HG02884 (cell line): ENCODE results near the gene DCHS2.
"Not testable (repeated sequence)": the region's sequence is repeated elsewhere in the genome, so short reads cannot be mapped to it uniquely, and the experiment has no call there.

Experiments used
- ATAC-seq: cut with Tn5 transposase; IDR thresholded peaks from one replicate; pipeline ENCODE4 v1.9.1; 2021; ENCODE audit warnings: mild to moderate bottlenecking, moderate library complexity; ENCODE audit not compliant: unreplicated experiment

Gene DCHS2

DNA sequence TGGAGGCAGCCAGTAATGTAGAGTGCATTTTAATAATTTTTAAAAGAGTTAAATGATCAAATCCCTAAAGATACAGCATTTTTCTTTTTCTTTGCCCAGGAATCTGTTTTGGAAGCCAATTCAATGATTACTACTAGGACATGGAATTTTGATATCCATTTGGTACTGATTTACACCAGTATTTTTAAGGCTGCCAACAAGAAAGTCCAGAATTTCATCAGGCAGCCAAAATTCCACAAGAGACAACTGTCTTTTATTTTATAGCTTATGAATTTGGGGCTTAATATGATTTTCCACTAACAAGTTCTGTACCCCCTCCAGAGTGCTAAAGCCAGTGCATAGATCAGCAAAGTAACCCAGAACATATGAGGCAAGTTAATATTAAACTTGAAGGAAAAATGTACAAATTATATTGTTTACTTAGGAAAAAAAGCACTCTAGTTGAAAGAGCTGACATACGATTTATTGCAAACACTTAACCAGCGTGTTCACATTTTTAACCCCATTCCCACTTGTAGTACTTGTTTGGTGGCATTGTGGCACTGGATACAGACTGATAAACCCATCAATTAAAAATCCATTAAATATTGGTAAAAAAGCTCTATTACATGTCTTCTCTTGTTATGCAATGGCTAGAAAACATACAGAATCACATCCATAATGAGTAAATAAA, 259.7 kb downstream of the DCHS2 start:
- ATAC-seq, result no peak

DNA sequence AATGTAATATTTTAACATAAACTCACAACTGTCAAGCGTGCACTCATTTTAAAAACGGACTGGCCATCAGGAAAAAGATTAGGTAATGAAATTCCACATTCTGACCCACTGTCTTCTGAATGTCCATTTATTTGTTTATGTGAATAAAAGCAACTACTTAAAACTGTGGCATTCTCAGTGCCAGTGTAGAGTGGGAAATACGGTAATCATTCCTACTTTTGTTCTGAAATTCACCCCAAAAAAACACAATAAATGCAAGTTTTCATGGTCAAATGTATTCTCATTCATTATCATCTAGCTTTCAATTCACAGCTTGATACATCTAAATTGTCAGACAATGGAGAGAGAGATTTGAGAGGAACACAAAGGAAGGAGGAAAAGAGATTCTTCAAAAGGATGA, 260.9 kb downstream of the DCHS2 start:
- no peak for ATAC-seq

DNA sequence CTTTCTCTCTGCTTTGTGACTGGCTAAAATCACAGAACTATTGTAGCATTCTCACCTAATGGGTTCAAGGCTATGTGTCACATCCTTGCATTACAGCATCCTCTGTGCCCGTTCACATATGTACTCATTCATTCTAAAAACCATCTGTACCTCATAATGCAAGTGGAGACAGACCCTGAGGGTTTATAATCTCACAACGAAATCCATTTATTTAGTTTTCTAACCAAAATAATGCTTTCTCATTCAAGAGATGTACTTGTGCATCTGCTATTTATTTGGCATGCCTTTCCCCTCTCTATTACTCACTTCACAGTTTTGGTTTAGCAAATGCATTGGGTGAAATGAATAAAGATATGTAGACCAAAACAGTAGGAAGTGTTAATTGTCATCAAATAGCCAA, 261.5 kb downstream of the DCHS2 start:
- no peak for ATAC-seq

DNA sequence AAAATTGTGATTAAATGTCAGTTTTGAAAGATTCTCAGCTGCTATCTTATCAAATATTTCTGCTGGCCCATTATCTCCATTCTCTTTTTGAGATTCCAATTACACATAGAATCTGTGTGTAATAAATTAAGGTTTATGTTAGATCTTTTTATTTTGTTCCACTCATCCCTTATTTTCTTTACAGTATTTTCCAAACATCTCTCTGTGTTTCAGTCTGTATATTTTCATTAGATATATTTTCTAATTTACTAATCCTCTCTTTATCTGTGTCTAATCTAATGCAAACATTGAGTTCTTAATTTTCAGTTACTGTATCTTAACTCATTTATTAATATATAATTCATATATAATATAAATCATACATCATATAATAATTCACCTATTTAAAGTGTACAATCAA, 268.7 kb downstream of the DCHS2 start:
- no peak for ATAC-seq

DNA sequence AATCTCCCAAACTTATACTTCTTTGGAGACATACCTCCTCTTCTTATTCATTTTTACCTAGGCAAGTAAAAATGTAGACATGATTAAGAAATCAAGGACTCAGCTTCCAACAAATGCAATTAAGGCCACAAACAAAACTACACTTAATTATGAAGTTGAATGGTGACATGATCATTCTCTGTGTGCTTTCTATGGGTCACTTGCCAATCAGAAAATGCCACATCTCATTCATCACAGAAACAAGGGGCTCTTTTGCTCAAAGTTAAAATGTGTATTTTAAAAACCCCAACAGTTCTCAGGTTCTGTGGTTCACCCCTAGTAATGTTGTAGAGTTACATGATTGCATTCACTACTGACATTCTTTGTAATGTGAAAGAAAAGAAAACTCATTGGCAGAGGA, 273.5 kb downstream of the DCHS2 start:
- ATAC-seq, result no peak

DNA sequence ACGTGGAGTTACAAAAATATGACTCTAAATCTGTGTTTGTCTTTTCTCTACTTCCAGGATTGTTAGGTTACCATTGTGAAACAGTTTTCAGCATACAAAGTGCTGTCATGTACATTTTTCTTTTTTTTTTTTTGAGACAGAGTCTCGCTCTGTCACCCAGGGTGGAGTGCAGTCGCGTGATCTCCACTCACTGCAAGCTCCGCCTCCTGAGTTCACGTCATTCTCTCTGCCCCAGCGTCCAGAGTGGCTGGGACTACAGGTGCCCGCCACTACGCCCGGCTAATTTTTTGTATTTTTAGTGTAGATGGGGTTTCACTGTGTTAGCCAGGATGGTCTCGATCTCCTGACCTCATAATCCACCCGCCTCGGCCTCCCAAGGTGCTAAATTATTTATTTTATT, 274.2 kb downstream of the DCHS2 start:
- not testable (repeated sequence) for ATAC-seq

DNA sequence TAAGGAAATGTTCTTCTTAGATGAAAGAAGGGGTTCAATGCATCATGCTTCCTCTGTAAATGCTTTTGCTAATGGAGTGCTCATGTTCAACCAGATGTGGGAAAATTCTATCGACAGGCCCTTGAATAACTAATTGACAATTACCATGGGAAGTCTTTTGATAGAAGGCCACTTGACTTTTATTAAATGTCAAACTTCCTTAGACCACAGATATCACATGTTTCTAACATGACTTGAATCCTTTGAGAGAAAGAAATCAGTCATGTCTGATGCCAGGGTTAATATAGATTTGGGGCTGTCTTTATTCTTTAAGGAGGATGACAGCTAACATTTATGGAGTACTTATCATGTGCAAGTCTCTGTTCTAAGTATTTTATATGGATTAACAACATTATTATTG, 280.1 kb downstream of the DCHS2 start:
- ATAC-seq, result no peak

DNA sequence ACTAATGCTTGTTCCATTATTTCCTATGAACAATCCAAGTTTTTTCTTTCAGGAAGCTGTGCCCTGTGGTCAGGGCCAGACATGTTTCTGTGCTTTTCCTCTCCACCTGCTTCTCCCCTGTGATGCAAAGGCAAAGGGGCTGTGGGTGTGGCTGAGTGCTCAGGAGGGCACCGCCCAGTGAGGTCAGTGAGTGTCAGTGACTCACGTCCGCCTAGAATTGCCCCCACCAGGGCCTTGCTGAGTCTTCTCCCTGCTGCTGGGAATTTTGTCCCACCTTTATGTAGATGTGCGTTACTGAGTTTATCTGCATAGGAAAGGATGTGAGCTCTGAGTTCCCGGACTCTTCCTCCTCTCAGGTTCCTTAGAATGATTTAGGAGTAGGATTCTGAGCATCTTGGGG, 283.2 kb downstream of the DCHS2 start:
- ATAC-seq, result no peak

DNA sequence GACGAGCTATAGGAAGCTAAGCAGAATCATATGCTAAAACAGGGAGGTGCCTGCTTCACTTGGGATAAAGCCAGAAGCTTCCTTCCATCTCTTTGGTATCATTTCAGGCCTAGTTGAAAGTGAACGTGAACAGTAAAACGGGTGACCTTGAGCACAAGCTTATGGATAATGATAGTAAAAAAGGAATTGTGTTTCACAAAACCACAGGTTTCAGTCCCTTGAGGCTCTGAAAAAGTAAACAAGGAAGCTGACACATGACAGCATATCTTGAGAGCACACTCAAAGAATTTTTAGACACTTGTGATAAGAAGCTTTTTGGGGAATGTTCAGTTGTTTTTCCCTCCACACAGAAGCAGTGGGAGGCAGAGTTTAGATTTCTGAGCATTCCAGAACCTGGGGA, 286.1 kb downstream of the DCHS2 start:
- no peak for ATAC-seq

DNA sequence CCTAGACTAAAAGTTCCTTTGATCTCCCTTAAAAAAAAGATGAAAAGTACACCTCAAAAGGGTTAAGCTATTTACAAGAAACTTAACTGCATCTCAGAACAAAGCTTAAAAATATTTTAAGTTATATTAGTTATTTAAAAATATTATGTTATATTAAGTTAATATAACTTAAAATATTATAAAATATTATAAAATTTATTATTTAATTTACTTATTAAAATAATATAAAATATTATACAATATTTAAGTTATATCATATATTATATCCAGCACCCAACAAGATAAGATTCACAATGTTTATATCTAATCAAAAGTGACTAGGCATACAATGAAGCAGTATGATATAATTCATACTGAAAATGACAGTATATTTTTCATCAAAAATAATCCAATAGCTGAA, 296.9 kb downstream of the DCHS2 start:
- no peak for ATAC-seq

DNA sequence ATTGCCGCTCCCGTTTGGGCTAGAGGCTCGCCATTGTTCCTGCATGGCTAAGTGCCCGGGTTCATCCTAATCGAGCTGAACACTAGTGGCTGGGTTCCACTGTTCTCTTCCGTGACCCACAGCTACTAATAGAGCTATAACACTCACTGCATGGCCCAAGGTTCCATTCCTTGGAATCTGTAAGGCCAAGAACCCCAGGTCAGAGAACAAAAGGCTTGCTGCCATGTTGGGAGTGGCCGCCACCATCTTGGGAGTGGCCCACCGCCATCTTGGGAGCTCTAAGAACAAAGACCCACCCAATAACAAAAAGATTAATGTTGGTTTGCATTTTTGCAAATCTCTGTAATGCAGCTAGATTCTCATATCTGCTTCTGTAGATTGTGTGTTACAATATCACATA, 299.0 kb downstream of the DCHS2 start:
- ATAC-seq, result no peak

DNA sequence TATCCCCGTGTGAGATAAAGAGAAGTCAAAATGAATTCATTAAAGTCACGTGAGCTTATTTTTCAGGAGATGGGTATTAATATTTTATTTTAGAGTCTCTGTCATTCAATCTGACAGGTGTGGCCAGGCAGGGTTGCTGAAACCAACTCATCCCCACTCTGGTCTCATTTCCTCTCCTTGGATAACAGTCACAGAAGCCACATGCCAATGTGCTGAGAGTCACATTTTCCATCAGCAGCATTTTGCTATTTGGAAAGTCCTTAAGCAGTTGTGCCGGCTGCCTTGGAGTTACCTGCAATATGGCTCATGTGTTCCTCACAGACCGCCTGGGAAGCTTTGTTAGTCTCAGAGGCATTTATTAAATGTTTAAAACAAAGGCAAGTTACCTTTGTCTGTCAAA, 302.3 kb downstream of the DCHS2 start:
- no peak for ATAC-seq

DNA sequence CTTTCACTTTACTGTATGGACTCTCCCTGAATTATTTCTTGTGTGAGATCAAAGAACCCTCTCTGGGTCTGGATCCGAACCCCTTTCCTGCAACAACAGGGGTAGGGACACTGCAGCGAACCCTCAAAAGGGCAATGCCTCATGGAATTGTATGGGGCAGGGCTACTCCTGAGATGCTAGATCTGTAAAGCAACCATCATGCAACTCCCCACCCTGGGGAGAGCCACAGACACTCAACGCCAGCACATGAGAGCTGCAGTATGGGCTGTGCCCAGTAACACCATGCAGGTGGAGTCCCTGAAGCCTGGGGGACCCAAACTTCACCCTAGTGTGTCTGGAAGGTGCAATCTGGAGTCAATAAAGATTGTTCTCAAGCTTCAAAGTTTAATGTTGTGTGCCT, 304.7 kb downstream of the DCHS2 start:
- no peak for ATAC-seq

DNA sequence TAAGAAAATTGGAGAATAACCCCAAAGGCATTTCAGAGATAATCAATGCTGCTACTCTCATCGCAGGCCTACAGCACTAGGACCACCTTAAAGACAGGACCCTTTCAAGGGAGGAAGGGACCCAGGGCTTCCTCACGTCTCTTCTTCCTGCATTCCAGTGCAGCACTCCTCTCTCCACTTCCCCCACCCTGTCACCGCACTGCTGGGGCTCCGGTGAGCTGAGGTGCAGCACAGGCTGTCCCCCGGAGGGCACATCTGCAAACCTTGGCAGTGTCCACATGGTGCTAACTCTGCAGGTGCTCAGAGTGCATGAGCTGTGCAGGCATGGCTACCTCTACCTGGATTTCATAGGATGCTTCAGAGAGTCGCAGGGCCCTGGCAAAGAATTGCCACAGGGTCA, 305.6 kb downstream of the DCHS2 start:
- no peak for ATAC-seq

DNA sequence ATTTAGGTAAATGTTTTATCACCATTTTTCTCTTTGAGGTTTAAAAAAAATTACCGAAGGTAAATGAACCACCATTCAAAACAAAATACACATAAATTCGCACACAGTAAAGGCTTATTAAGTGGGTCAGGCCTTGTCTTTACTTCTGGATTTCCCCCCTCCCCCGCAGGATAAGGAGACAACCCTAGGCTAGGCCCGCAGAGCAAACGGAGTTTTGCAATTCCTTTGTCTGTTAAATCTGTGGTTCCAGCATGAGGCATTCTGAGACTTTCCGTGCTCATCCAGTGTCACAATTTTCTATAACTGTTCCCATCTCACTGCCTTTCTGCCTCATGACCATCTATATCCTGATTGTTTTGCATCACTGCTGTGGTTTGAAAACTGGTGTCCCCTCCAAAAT, 307.4 kb downstream of the DCHS2 start:
- no peak for ATAC-seq

DNA sequence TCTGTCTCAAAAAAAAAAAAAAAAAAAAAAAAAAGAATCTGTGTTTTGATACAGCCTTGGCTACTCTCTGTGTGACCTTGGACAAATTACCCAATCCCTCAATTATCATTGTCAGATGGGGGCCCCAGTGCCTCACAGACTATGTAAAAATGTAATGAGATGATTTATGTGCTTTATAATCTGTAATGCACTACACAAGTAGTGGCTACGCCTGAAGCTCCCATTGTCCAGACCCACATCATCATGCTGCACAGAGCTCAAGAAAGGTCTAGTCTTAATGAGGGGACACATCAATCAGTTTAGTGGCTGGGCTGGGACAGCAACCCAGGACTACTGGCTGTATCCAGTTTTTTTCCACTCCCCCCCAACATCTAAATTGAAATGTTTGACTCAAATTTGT, 308.3 kb downstream of the DCHS2 start:
- no peak for ATAC-seq
